Measurements from ENCODE around the gene RALGAPA2.

DNA sequence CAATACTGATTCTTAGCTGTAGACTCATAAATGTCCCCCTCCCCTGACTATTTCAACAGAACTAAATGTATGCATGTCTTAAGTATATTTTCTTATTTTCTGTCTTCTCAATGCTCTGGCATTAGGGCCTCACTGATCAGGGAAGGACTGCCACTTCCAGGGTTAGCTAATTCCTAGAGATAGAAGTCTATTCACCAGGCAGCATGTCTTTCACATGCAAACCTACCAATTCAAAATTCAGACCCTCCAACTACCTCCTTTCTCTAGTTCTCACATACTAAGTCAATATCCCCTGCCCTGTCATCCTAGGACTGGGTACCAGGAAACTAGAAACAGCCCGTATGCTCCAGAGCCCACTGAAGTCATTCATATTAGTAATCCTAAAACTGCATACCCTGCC, 132.3 kb downstream of the RALGAPA2 start:
- TF ChIP-seq, protein P1, sequence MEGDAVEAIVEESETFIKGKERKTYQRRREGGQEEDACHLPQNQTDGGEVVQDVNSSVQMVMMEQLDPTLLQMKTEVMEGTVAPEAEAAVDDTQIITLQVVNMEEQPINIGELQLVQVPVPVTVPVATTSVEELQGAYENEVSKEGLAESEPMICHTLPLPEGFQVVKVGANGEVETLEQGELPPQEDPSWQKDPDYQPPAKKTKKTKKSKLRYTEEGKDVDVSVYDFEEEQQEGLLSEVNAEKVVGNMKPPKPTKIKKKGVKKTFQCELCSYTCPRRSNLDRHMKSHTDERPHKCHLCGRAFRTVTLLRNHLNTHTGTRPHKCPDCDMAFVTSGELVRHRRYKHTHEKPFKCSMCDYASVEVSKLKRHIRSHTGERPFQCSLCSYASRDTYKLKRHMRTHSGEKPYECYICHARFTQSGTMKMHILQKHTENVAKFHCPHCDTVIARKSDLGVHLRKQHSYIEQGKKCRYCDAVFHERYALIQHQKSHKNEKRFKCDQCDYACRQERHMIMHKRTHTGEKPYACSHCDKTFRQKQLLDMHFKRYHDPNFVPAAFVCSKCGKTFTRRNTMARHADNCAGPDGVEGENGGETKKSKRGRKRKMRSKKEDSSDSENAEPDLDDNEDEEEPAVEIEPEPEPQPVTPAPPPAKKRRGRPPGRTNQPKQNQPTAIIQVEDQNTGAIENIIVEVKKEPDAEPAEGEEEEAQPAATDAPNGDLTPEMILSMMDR (IDR thresholded peaks at IDR 0.05), result no peak
- TF ChIP-seq POLR2AphosphoS5 (IDR thresholded peaks at IDR 0.05), result no peak
- TF ChIP-seq POLR2A (IDR thresholded peaks at IDR 0.05), result no peak
- no peak for TF ChIP-seq EP300 (IDR thresholded peaks at IDR 0.05)
